Coronary artery (tissue), 2 donors: ENCODE data around the gene TMEM69.
"Not testable (repeated sequence)": the region's sequence is repeated elsewhere in the genome, so short reads cannot be mapped to it uniquely, and the experiment has no call there.

Experiments used
- DNase-seq: peaks from one replicate; pipeline ENCODE4 v3.0.0-alpha.2; 2017; ENCODE audit warnings: low spot score
- H3K27ac ChIP-seq, 2 donors: fragments of 200-600 bp; sonication (generic); one replicate each; pipeline ENCODE4 v1.5.1; 2016 to 2019
- H3K4me3 ChIP-seq: fragments of 200-600 bp; sonication (generic); 2 replicates; pipeline ENCODE4 v1.5.1; 2016; ENCODE audit warnings: mild to moderate bottlenecking, moderate library complexity
- TF ChIP-seq, protein P1 (sequence below): fragments of 200-600 bp; sonication (generic); IDR thresholded peaks from one replicate; pipeline ENCODE4 v1.5.1; 2019; ENCODE audit warnings: antibody characterized with exemption

TMEM69 gene

GRCh38 chr1:45739137-45739536 is 51.2 kb downstream of the TMEM69 start:
- Histone ChIP-seq H3K4me3 (no peak overlapping the region), H3K27ac (no peak overlapping the region)
- TF ChIP-seq, protein P1, sequence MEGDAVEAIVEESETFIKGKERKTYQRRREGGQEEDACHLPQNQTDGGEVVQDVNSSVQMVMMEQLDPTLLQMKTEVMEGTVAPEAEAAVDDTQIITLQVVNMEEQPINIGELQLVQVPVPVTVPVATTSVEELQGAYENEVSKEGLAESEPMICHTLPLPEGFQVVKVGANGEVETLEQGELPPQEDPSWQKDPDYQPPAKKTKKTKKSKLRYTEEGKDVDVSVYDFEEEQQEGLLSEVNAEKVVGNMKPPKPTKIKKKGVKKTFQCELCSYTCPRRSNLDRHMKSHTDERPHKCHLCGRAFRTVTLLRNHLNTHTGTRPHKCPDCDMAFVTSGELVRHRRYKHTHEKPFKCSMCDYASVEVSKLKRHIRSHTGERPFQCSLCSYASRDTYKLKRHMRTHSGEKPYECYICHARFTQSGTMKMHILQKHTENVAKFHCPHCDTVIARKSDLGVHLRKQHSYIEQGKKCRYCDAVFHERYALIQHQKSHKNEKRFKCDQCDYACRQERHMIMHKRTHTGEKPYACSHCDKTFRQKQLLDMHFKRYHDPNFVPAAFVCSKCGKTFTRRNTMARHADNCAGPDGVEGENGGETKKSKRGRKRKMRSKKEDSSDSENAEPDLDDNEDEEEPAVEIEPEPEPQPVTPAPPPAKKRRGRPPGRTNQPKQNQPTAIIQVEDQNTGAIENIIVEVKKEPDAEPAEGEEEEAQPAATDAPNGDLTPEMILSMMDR = no peak
- DNase-seq = no peak

DNA sequence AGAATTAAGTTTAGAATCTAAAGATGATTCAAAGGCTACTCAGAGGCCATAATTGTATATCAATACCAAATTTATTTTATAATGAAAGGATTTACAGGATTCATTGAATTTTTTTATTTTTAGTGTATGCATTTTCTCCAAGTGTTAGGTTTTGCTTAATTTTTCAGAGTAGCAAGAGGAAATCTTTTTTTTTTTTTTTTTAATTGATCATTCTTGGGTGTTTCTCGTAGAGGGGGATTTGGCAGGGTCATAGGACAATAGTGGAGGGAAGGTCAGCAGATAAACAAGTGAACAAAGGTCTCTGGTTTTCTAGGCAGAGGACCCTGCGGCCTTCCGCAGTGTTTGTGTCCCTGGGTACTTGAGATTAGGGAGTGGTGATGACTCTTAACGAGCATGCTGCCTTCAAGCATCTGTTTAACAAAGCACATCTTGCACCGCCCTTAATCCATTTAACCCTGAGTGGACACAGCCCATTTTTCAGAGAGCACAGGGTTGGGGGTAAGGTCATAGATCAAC is 51.7 kb downstream of the TMEM69 start:
- DNase-seq, H3K4me3 ChIP-seq, H3K27ac ChIP-seq: not testable (repeated sequence)
